Peyer's patch (tissue), 4 donors: ENCODE results near the gene TH.

Experiments used
- POLR2A ChIP-seq, 2 donors: fragments of 450-650 bp; IDR thresholded peaks; one replicate each; pipeline ENCODE4 v1.5.1; 2017; ENCODE audit warnings: antibody characterized with exemption in 2 of 2, mild to moderate bottlenecking in 2 of 2, moderate library complexity in 2 of 2
- TF ChIP-seq, protein P1 (sequence below), 6 experiments: fragments of 450-650 bp in 4 of 6; fragments of 200-600 bp in 2 of 6; sonication (generic) in 1 of 6; IDR thresholded peaks; one replicate each; pipeline ENCODE4 v1.5.1; 2017 to 2019; ENCODE audit warnings: antibody characterized with exemption in 6 of 6, mild to moderate bottlenecking in 3 of 6, moderate library complexity in 1 of 6

GRCh38 chr11:2207212-2207611 is 35.6 kb upstream of the TH start:
- TF ChIP-seq, protein P1, sequence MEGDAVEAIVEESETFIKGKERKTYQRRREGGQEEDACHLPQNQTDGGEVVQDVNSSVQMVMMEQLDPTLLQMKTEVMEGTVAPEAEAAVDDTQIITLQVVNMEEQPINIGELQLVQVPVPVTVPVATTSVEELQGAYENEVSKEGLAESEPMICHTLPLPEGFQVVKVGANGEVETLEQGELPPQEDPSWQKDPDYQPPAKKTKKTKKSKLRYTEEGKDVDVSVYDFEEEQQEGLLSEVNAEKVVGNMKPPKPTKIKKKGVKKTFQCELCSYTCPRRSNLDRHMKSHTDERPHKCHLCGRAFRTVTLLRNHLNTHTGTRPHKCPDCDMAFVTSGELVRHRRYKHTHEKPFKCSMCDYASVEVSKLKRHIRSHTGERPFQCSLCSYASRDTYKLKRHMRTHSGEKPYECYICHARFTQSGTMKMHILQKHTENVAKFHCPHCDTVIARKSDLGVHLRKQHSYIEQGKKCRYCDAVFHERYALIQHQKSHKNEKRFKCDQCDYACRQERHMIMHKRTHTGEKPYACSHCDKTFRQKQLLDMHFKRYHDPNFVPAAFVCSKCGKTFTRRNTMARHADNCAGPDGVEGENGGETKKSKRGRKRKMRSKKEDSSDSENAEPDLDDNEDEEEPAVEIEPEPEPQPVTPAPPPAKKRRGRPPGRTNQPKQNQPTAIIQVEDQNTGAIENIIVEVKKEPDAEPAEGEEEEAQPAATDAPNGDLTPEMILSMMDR (IDR thresholded peaks at IDR 0.05): no peak
- TF ChIP-seq POLR2A (IDR thresholded peaks at IDR 0.05): no peak
